ENCODE results near the gene ADA.
"Not testable (repeated sequence)": the region's sequence is repeated elsewhere in the genome, so short reads cannot be mapped to it uniquely, and the experiment has no call there.

ADA gene

DNA sequence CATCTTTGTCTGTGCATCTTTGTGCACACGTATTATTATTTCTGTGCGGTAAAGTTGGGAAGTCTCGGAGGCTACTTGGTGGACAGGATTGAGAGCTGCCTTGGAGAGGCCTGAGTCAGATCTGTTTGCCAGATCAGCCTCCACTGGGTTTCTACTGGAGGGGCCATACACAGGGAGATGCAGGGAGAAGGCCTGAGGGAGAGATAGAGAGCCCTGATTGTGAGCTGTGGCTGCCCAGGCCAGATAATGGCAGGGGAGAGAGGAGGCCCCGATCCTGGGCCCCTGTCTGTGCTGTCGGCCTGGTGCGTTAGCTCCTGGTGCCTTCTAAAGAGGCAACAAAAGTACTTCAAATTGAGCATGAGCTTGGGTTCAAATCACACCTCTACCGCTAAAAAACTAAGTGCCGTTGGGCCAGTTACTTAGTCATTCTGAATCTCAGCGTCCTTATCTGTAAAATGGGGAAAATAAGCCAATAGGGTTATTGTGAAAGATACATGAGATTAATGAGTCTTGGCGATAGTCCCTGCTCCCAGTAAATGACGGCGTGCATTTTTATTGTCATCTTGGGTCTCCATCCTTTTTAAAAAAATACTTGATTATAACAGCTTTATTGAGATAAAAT, 27.6 kb upstream of the ADA start:
- no peak for DNase-seq (ENCODE audit: low read depth)

DNA sequence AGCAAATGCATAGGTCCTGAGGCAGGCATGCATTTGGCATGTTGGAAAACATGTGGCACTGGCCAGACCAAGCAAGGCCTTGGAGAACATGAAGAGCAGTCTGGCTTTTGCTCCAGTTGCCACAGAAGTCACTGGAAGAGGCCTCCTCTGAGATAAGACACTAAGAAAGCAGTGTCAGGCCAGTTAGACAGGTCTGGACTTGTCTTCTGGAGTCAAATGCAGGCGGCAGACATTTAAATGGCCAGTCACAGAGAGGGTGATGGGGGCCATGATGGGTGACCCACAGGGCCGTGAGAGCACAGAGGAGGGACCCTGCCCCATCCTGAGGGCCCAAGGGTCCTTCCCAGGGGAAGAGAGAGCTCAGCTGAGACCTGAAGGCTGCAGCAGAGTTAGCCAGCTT, 26.7 kb upstream of the ADA start:
- DNase-seq (ENCODE audit: low read depth), result no peak

DNA sequence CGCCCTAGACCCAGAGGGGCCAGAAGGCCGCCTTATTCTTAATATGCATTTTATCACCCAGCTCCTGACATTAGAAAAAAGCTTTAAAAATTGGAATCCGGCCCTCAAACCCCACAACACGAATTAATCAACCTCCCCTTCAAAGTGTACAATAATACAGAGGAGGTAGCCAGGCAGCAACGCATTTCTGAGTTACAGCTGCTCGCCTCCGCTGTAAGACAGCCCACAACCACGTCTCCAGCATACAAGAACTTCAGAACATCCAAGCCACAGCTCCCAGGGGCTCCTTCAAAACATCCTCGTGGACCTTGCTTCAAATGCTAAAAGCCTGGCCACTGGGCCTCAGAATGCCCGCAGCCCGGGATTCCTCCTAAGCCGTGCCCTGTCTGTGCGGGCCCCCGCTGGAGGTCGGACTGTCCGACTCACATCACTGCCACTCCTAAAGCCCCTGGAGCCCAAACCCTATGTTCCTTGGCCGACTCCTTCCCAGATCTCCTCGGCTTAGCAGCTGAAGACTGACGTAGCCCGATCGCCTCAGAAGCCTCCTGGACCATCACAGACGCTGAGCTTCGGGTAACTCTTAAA, 20.9 kb upstream of the ADA start:
- not testable (repeated sequence) for DNase-seq (ENCODE audit: low read depth)

DNA sequence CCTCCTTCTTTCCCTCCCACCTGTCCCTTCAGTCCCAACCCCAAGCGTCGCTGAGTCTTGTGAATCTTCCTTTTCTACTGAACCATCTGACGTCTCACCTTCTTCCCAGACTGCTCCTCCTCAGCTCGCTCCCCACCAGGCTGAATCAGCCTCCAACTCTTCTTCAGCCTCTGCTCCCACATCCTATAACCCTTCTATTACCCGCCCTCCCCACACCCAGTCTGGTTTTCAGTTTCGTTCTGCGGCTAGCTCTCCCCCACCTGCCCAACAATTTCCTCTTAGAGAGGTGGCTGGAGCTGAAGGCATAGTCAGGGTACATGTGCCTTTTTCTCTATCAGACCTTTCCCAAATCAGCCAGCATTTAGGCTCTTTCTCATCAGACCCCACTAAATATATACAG, 20.0 kb upstream of the ADA start:
- DNase-seq (ENCODE audit: low read depth), result not testable (repeated sequence)

DNA sequence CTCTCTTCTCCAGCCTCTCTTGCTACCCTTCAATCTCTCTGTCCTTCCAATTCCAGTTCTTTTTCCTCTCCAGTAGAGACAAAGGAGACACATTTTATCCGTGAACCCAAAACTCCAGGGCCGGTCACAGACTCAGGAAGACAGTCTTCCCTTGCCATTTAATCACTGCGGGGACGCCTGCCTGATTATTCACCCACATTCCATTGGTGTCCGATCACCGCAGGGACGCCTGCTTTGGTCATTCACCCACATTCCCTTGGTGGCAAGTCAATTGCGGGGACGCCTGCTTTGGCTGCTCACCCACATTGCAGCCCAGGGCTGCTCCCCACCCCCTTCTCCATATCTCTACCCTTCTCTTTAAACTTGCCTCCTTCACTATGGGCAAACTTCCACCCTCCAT, 19.4 kb upstream of the ADA start:
- not testable (repeated sequence) for DNase-seq (ENCODE audit: low read depth)

DNA sequence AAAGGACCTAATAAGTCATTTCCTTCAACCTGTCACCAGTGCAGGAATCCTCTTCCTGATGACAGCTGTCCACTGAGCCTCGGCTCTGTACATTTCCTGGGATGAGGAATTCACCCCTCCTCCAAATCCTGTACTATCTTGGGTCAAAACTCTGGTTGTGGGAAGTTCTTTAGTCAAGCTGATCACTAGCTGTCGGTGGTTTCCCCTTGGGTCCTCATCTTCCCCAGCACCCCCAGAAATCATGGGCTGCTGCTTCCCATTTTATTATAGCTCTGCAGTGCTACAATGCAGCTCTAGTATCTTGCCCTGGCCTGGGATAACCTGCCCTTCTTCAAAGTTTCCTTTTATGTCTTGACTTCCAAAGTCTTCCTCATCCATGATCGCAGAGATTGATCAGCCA, 14.6 kb upstream of the ADA start:
- no peak for DNase-seq (ENCODE audit: low read depth)

DNA sequence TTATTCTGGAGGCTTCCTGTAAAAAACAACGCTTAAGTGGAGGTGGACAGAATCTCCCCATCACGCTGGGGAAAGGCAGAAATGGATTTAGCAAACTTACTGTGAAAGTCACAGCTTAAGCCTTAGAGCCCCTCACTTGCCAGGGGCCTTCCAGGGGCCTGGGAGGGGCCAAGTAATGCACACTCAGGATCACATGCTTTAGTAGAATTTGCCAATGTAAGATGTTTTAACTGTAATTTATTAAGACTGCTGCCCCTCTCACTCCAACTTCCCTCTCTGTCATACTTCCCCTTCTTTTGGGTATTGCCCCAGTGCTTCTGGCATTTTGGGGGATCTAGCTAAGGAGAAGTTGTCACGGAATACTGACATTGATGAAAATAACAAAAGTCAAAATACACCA, 12.6 kb upstream of the ADA start:
- no peak for DNase-seq (ENCODE audit: low read depth)

DNA sequence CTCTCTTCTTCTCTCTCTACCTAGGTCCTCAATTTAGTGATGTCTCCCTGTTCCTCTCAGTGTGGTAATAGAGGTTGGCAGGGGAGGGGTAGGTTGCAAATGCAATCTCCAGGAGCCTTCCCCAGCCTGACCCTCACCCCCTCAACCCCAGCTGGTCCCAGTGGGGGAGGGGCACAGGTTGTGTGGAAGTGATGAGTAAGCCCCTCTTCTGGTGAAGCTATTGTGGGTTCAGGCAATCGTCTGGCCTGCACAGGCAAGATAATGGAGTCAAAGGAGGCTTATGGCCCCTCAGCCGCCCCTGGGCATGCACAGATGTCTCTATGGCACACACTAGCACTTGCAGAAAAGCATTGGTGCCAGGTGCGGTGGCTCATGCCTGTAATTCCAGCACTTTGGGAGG, 10.8 kb upstream of the ADA start:
- DNase-seq (ENCODE audit: low read depth), result no peak

DNA sequence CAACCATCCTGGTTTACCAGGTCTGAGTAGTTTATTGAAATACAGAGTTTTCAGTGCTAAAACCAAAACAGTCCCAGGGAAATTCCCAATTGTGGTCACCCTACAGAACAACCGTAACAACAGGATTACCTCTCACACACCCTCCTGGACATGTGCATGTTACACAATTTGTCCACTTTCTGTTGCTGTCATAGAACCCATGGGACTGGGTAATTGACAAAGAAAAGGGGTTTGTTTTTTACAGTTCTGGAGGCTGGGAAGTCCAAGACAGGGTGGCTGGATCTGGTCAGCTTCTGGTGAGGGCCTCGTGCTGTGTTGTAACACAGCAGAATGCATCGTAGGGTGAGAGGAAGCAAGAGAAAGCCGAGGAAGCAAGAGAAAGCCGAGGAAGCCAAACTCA, 9.1 kb upstream of the ADA start:
- no peak for DNase-seq (ENCODE audit: low read depth)

DNA sequence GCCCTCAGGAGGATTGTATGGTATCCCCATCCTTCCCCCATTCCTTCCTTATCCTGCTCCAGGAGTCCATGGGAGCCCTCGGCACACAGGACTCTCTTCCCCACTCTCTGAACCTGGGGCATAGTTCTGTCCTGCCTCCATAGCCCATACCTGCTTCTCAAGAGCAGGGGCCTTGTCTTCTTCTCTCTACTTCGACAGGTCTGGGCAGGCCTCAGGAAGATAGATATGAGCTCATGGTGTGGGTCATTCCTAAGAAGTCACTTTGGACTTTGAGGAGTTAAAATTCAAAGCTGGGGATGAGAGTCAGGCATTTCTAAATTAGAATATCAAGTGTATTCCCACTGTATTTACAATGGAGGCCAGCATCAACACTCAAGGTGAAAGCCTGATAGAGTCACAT, 8.4 kb upstream of the ADA start:
- DNase-seq (ENCODE audit: low read depth), result no peak

DNA sequence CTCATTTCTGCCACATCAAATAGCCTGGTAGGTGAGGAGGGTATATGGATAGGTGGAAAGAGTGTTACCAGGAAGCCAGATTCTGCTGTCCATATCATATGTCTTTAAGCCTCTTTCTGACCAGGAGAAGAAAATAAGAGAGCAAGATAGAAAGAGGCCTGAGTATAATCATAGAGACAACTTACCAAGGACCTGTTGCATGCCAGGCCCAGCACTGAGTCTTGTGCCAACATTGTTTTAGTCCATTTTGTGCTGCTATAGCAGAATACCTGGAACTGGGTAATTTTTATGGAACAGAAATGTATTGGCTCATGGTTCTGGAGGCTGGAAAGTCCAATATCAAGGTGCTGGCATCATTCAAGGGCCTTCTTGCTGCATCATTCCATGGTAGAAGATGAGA, 7.3 kb upstream of the ADA start:
- no peak for DNase-seq (ENCODE audit: low read depth)

DNA sequence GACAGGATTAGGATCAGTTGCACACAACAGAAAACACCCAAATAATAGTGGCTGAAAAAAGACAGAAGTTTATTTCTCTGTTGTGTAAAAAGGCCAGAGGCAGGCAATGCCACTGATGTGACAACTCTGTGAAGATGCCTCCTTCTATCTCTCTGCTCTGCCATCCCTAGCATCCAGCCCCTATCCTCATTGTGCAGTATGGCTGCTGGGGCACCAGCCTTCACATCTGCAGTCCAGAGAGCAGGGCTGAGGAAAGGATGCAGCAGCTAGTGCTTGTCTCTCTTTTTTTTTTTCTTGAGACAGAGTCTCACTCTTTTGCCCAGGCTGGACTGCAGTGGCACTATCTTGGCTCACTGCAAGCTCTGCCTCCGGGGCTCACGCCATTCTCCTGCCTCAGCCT, 6.4 kb upstream of the ADA start:
- DNase-seq (ENCODE audit: low read depth), result no peak

DNA sequence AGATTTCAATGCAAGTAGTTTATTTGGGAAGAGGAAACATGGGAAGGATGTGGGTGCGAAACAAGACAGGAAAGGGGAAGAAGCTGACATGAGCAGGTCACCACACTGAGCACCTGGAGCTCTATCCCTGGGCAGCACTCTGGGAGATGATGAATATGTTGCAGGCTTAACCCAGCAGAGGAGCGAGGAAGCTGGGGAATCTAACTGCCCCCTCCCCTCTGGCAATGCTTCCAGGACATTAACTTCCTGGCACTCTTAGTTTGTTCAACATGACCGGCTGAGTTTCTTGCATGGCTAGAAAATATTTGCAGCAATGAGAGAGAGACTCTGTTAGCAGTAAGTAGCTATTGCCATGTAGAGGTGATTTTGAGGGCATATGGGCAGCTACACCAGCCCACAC, 4.9 kb upstream of the ADA start:
- no peak for DNase-seq (ENCODE audit: low read depth)

DNA sequence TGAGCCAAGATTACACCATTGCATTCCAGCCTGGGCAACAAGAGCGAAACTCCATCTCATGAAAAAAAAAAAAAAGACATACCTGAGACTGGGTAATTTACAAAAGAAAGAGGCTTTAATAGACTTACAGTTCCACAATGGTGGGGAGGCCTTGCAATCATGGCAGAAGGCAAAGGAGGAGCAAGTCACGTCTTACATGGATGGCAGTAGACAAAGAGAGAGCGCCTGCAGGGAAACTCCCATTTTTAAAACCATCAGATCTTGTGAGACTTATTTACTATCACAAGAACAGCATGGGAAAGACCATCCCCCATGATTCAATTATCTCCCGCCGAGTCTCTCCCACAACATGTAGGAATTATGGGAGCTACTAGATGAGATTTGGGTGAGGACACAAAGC, 2.7 kb upstream of the ADA start:
- DNase-seq (ENCODE audit: low read depth), result not testable (repeated sequence)

DNA sequence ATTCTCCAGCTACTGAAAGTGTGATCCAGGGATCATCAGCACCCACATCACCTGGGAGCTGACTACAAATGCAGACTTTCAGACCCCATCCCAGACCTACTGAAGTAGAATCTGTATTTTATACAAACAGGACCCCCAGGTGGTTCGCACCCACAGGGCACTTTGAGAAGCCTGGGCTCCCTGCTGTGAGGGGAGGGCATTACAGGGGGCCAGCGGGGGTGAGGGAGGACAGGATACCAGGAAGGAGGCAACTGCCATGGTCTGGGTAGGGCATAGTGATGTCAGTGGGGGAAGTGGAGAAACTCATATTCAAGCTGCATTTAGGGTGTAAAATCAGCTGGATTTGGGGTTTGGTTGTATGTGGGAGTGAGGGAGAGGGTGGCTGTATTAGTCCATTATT, 2.0 kb upstream of the ADA start:
- no peak for DNase-seq (ENCODE audit: low read depth)

DNA sequence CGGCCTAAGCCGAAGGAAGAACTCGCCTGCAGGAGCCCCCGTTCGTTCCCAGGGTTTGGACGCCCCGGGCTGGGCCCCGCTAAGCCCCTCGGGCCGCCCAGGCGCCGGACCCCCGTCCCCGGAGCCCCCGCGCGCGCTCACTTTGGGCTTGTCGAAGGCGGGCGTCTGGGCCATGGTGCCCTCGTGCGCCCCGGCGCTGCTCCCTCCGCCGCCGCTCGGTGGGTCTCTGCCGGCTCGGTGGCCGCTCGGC, 140 bp downstream of the ADA start:
- DNase-seq (ENCODE audit: low read depth), result no peak

DNA sequence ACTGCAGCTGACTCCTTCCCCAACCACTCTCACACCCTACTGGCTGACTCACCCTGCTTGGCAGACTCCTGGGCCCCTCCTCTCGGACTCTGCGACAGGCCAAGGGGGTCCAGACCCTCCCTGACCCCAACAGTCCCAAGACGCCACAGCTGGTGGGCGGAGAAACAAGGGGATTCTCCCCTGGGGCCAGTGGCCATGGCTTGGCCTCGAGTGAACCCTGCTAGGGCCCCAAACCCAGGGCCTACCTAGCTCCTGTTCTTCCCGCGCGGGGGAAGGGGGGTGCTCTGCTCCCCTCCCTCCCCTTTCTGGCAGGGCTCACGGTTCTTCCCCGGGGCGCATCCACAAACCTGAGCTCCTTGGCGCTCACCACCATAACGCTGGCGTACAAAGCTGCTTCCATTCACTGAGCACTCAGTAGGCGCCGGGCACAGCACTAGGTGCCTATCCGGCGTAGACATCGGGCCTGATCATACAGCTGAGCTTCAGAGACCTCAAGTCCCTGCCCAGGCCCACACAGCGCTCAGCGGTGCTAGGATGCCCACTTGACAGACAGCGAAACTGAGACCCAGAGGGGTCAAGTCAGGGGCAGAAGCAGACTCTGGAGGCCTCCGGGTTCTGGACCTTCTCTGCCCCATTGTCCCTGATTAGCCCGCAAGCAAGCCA, 597 bp downstream of the ADA start:
- no peak for DNase-seq (ENCODE audit: low read depth)

DNA sequence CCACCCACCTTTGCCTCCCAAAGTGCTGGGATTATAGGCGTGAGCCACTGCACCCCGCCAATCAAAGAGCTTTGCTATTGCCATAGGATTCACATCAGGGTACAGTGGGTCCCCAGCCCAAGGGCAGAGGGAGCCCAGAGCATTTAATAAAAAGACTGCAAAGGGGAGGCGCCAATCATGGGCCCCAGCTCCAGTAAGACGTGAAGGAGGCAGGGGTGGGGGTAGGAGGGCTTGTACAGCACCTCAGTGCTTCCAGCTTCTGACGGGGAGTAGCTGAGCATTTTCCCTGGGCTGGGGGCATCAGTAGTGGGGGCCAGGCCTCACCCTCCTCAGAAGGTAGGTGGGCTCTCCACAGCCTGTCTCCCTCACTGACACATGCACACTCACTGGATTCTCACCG, 1.5 kb downstream of the ADA start:
- DNase-seq (ENCODE audit: low read depth), result no peak

DNA sequence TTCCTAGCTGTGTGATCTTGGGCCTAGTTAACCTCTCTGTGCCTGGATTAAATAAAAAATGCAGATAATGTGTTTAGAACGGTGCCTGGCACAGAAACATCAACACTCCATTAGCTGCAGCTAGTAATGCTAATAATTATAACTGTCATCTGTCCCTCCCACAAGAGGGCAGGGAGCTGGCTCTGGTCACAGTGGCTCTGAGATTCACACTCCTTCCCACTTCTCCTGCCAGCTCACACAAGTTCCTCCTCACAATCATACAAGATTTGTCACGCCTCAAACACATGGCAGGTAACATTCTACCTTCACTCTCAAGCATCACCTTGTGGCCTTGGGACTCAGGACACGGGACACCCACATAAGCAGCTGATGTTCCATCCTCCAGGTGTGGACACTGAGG, 2.4 kb downstream of the ADA start:
- DNase-seq (ENCODE audit: low read depth), result no peak

DNA sequence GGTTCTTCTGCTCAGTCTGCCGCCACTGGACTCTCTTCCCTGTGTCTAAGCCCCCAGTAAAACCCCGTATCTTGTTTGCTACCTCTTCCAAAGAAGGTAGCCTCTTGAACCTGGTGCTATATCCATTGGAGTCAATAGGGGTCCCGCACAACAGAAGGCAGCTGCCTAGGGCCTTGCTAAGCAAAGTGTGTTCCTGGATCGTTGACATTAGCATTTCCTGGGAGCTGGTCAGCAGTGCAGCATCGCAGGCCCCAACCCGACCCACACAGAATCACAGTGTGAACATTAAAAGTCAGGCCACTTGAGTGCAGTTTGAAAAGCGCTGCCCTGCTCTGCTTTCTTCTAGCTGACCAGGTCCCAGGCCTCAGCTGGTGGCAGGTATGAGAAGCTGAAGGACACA, 2.9 kb downstream of the ADA start:
- no peak for DNase-seq (ENCODE audit: low read depth)

DNA sequence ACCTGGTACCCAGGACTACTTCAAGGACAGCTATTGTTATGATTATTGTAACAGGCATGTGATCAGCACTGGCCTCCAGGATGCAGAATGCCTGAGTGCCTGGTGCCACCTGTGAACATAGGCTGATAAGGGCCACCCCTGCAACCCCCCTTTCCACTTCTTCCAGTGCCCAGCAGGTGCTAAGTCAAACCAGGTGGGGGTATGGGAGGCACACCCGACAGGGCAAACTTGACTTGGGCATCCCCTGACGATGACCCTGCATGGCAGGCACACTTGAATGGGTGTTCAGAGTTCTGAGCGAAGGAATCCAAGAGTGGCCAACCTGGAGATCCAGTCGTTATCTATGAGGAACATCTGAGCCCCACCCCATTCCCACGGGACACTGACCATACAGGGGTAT, 3.4 kb downstream of the ADA start:
- no peak for DNase-seq (ENCODE audit: low read depth)

DNA sequence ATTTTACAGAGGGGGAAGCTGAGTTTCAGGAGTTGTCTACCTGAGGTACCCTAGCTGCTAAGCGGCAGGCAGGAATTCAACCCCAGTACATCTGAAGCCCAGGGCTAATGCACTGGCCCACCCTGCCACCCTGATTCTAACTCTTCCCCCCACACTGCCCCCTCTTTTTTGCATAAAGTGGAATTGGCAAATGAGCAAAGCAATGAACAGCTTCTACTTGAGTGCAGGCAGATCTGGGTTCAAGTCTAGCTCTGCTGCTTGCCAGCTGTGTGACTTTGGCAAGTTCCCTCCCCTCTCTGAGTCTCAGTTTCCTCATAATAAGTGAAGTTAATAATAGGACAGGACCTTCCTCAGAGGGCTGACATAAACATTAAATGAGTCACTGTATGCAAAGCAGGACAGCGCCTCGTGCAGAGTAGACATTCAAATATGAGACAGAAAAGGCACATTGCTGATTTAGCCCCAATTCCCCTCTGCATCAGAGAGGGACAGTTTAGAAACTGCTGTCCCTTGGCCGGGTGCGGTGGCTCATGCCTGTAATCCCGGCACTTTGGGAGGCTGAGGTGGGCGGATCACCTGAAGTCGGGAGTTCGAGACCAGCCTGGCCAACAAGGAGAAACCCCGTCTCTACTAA, 4.7 kb downstream of the ADA start:
- no peak for DNase-seq (ENCODE audit: low read depth)

DNA sequence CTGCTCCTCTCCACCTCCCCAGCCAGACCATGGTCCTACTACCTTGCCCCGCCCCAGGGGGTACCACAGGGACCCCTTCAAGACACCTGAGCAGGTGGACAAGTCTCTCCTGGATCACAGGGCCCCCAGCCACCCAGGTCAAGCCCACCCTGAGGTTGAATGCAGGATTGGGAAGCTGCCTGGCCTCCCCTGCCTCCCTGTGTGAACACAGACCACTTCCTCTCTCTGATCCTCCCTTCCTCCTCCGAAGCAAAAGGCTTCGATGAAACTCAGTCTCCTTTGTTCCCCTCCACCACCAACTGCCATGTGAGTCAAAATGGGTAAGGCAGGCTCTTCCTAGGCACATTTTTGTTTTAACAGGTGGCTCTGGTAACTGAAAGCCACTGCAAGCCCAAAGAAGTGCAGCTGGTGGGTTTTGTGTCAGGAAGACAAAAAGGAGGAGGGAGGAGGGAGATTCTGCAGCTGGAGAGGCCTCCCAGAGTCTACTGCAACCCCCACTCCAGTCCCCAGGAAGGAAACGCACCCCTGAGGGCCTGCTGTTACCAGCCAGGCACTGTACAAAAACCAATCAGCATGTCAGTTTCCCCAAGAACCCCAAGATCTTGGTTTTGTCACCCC, 5.4 kb downstream of the ADA start:
- no peak for DNase-seq (ENCODE audit: low read depth)

All from stimulated activated CD8-positive, alpha-beta memory T cell treated with anti-CD3 and anti-CD28 coated beads, Interleukin-15, amount 100 ng/mL, for 1 hour (primary cell).